Measurements from ENCODE around the gene NDUFAF7. TPM values are rescaled to one million over a fixed set of nuclear protein-coding genes. Genes with fewer than 3 reads are reported as not detected.

Gene NDUFAF7
- total and polyA plus RNA-seq, 2 of the 13 experiments (the other 11 are each of a cell fraction or from before 2014, with no cell fraction given) = 27.0 to 40.8 TPM

GRCh38 chr2:37291680-37292079 lies 60.2 kb downstream of the NDUFAF7 start:
- TF ChIP-seq HIVEP1 (CRISPR knock-in tag; IDR thresholded peaks at IDR 0.05) (no peak), ZBTB46 (CRISPR knock-in tag; IDR thresholded peaks at IDR 0.05; ENCODE audit: borderline replicate concordance) (no peak), ZNF382 (CRISPR knock-in tag; IDR thresholded peaks at IDR 0.05; ENCODE audit: borderline replicate concordance) (no peak), HNRNPK (IDR thresholded peaks at IDR 0.05; ENCODE audit: low read depth, low read length, poor library complexity, severe bottlenecking) (peak; percentile 46), CENPT (CRISPR knock-in tag; IDR thresholded peaks at IDR 0.05; ENCODE audit: low read depth) (no peak), AFF4 (CRISPR knock-in tag; IDR thresholded peaks at IDR 0.05) (no peak), ZKSCAN1 (IDR thresholded peaks at IDR 0.05; ENCODE audit: low read length) (peak; percentile 66; the same call in 1 of the 2 replicates)

More at GRCh38 chr2:37291680-37292079, 60.2 kb downstream of the NDUFAF7 start:
- Histone ChIP-seq H3K79me2 (ENCODE audit: insufficient read depth, low read length) (peaks cover 7% of the 10 kb centered on the region), H3K4me2 (ENCODE audit: low read depth, low read length) (no peak overlapping the region), H3K9ac (ENCODE audit: insufficient read depth, low read depth, low read length) (no peak overlapping the region), H3K9me3 (ENCODE audit: low read length) (no peaks in the 10 kb centered on the region), H3K27ac (ENCODE audit: extremely low read length, insufficient read depth, low read length) (no peak overlapping the region), H3K27me3 (ENCODE audit: control insufficient read depth in 1 of 2, insufficient read depth in 2 of 2, low read length in 2 of 2) (no peaks in the 10 kb centered on the region), H2AFZ (ENCODE audit: low read length) (no peak overlapping the region), H4K20me1 (ENCODE audit: insufficient read depth, low read length) (no peaks in the 10 kb centered on the region), H3K4me1 (ENCODE audit: insufficient read depth, low read length) (no peaks in the 10 kb centered on the region), H3K4me3 (replicated peaks in 1 of 3; ENCODE audit: insufficient read depth in 1 of 3, low read depth in 2 of 3, low read length in 3 of 3) (no peak overlapping the region), H3K36me3 (replicated peaks in 1 of 2; ENCODE audit: control insufficient read depth in 1 of 2, insufficient read depth in 2 of 2, low read length in 2 of 2) (peaks cover 5 to 33% of the 10 kb centered on the region in 2 experiments; a peak in 4 of 5 replicates)
- ChIA-PET POLR2A (no interaction called here), CTCF (ENCODE audit: low intra/inter-chr PET ratio, low total read pairs) (no interaction called here)
- FAIRE-seq (no peak), ATAC-seq (no peak), DNase-seq (ENCODE audit: low spot score) (no peak)
- intact Hi-C loops (cut with micrococcal nuclease; ENCODE audit: unreplicated experiment) (no loop called here), in situ Hi-C loops (cut with HindIII; ENCODE audit: extremely low pct_ligation_motif_present, low pct_unique_long_range_greater_than_20kb) (no loop called here)
- 95% methylated on average over 2 of the region's 2 CpGs for WGBS (ENCODE audit: low lambda C conversion rate)
- BruUV-seq (replicated peaks) = TSS peak; percentile 39
